ENCODE data around the gene RNF207.

GRCh38 chr1:6180268-6180706, 25.6 kb upstream of the RNF207 start, which contains the start of gene CHD5:
- TF ChIP-seq CTCF (IDR thresholded peaks at IDR 0.05), result no peak
- no peak for TF ChIP-seq POLR2AphosphoS5 (IDR thresholded peaks at IDR 0.05)
- TF ChIP-seq POLR2A (IDR thresholded peaks at IDR 0.05), result no peak
